ENCODE measurements around the gene ZIM2.

Gene ZIM2

DNA sequence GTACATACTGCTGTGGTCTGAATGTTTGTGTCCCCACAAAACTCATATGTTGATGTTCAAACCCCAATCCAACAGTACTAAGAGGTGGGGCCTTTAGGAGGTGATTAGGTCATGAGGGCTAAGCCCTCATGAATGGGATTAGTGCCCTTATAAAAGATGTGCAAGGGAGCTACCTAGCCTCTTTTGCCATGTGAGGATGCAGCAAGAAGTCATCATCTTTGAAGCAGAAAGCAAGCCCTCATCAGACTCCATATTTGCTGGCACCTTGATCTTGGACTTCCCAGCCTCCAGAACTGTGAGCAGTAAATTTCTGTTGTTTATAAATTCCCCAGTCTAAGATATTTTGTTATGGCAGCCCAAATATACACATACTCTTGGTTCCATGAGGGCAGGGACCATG, 33.9 kb downstream of the ZIM2 start:
- DNase-seq = no peak

DNA sequence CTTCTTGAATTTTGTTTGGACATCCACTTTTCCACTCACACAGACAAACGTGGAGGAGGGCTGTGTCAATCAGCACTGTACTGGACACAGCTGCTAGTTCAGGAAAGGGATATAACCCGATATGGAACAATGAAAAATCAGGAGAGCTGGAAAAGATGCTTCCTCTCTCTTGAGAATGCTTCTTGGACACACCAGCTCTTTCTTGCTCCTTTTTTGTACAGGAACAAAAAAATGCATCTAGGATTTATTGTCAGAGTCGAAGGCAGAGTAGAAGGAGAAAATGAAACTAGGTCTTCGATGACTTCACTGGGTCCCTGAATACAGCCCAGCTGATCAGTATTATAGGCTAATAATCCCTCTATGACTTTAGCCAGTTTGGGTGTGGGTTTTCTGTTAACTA, 62.2 kb downstream of the ZIM2 start:
- no peak for DNase-seq

DNA sequence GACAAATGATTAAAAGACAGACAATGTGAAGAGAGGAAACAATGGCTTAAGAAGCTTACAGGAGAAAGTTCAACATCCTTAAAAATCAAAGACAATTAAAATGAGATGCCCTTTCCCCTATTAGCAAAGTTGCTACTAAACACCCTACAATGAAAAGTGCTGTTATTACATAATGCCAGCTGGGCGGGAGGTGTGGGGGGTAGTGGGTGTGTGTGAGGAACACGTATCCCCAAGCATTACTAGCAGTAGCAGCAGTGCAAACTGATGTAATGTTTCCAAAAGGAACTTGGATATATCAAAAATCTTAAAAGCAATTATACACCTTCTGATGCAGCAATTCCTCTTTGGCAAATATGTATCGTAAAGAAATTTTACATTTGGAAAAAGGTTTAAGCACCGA, 70.9 kb downstream of the ZIM2 start:
- no peak for DNase-seq

DNA sequence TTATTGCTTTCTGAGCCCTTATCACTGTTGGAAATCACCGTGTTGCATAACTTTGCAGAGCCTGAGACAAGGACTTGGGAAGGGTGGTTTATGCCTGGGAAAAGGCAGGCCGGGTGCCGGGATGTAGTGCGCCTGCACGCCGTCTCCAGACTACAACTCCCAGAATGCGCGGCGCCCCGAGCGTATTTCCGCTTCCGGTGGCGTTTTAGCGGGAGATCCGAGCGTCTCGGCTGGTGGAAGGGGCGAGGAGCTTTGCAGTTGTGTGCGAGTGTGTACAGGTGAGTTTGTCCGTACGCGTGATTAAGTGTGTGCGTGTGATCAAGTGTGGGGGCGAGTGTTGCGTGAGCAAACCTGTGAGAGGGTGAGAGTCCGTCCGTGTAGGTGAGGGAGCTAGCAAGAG, 75.4 kb downstream of the ZIM2 start:
- no peak for DNase-seq

DNA sequence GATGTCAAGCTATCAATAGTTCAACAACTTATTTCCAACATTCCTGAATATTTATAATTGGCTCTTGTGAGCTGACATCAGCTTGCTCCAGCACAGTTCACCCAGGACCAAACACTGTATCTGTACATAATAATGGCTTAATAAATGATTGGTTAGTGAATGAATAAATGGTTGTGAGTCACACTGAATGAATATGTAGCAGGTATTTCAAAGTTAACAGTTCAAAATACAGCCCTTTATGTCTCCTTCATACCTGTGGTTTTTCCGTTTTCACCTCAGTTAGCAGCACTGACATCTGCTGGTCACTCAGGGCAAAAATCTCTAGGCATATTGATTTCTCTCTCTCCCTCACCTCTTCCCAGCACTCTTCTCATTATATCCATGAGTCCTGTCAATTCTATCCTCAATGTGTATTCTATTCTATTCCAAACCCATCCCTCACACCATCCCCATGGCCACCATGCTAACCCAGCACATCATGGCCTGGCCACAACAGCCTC, 76.3 kb downstream of the ZIM2 start:
- DNase-seq = no peak

DNA sequence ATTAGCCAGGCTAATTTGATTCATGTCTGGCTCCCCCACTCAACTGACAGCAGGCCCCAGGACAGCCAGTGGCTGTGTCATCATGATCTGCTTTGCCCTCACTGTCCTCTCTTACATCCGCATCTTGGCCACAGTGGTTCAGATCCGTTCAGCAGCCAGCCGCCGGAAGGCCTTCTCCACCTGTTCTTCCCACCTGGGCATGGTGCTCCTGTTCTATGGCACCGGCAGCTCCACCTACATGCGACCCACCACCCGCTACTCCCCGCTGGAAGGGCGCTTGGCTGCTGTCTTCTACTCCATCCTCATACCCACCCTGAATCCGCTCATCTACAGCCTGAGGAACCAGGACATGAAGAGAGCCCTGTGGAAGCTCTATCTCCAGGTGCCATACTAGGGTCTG, 79.7 kb downstream of the ZIM2 start:
- no peak for DNase-seq

GRCh38 chr19:56759531-56759930, 81.0 kb downstream of the ZIM2 start:
- no peak for DNase-seq

GRCh38 chr19:56751078-56751489, 89.4 kb downstream of the ZIM2 start:
- no peak for DNase-seq

DNA sequence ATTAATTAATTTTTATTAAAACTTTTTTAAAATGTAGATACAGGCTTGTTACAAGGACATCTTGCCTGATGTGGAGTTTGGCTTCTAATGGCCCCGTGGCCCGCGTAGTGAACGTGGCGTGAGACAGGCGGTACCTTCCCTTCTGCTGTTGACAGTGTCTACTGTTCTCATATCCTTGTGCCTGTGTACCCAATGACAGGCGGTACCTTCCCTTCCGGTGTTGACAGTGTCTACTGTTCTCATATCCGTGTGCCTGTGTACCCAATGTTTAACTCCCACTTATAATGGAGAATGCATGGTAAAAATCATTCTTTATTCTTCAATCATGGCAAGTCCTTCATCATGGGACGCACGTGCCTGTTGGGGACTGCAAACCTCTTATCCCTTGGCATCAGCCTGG, 89.9 kb downstream of the ZIM2 start:
- DNase-seq = no peak

- DNase-seq = peak; percentile 2
These were observed 92.1 kb downstream of the ZIM2 start for GRCh38 chr19:56748378-56748777.

DNA sequence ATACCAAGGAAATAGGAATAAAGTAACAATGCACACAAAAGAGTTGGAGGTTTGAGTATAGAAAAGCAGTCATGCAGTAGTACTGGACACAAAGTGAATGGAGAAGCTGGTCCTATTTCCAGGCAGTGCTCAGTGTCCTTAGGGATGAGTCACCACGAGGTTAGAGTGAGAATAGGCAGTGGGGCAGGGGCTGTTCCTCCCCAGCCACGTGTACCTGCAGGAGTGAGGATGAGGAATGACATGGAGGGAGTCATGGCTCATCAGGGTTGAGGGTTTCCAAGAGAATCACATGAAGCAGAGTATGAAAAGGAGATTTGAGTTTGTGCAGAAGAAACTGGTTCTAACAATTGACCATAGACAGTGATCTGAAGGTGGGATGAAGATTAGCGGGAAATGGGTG, 94.2 kb downstream of the ZIM2 start:
- no peak for DNase-seq

GRCh38 chr19:56740501-56740900, 100.0 kb downstream of the ZIM2 start:
- DNase-seq = no peak

- DNase-seq = no peak
These were observed 104.0 kb downstream of the ZIM2 start for GRCh38 chr19:56736571-56736970.

- DNase-seq = no peak
These were observed 107.5 kb downstream of the ZIM2 start for GRCh38 chr19:56732976-56733375.

DNA sequence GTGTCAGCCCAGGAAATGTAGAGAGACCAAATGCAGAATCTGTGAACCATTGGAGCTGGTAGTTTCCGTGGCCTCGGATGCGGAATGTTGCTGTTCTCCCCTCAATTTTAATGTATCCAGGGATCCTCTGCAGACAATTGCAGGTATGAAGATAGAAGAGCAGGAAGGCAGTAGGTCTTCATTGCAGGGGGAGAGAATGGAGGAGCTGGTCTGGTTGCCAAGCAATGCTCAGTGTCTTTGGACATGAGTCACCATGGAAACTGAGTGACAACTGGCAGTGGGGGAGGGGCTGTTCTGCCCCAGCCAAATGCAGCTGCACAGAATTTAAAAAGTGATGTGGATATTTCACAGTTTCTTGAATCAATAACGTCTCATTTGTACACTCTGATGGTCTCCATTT, 112.8 kb downstream of the ZIM2 start:
- no peak for DNase-seq

DNA sequence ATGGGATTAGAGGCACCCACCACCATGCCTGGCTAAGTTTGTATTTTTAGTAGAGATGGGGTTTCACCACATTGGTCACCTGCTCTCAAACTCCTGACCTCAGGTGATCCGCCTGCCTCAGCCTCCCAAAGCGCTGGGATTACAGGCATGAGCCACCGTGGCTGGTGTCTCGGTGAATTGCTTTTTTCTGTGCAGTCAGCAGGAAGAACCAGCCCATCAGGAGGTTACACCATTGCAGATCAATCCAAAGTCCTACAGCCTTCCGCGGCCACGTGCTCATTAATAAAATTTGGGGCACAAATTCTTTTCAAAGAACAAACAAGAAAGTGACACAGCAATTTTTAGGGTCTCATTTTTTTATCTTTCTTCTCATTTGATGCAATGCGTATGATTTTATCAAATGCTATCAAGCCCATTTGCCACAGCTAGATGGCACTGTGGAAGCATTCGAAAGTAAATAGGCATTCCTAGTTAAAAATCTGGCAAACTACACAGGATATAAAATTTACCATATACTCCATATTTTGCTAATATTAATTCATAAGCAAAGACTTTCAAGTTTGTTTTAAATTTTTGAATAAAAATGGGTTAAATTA, 114.6 kb downstream of the ZIM2 start:
- DNase-seq = no peak

Data from NCI-H1694 treated with DMSO at 0.1 percent for 48 hours (cell line).